ENCODE results near the gene FITM1.

The FITM1 gene

DNA sequence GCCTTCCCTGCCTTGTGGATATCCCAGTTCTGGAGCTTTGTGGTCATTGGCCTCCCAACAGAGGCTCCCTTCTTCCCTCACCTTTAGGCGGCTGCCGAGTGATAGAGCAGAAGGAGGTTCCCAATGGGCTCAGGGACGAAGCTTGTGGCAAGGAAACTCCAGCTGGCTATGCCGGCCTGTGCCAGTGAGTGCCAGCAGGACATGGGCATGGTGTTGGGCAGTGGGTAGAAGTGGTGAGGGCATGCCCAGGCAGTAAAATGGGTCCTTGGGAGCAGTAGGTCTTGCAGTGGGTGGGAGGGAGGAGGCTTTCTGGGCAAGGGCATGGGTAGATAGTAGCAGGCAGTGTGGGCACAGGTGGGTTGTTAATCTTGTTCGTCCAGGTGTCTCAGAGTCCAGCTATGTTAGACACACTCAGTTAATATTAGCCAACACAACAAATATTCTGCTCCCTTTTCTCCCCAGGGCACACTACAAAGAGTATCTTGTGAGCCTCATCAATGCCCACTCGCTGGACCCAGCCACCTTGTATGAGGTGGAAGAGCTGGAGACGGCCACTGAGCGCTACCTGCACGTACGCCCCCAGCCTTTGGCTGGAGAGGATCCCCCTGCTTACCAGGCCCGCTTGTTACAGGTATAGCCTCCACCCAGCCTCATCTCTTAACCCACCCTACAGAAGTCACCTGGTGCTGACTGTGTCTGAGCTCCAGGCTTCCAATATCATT lies 29.5 kb downstream of the FITM1 start:
- no peak overlapping the region for H3K4me3 ChIP-seq (ENCODE audit: control insufficient read depth, low read depth, low read length)
- no peak for DNase-seq (ENCODE audit: low read depth)
- TF ChIP-seq, protein P1, sequence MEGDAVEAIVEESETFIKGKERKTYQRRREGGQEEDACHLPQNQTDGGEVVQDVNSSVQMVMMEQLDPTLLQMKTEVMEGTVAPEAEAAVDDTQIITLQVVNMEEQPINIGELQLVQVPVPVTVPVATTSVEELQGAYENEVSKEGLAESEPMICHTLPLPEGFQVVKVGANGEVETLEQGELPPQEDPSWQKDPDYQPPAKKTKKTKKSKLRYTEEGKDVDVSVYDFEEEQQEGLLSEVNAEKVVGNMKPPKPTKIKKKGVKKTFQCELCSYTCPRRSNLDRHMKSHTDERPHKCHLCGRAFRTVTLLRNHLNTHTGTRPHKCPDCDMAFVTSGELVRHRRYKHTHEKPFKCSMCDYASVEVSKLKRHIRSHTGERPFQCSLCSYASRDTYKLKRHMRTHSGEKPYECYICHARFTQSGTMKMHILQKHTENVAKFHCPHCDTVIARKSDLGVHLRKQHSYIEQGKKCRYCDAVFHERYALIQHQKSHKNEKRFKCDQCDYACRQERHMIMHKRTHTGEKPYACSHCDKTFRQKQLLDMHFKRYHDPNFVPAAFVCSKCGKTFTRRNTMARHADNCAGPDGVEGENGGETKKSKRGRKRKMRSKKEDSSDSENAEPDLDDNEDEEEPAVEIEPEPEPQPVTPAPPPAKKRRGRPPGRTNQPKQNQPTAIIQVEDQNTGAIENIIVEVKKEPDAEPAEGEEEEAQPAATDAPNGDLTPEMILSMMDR (conservative IDR thresholded peaks at IDR 0.05; ENCODE audit: control insufficient read depth, insufficient read depth, low read depth, low read length): no peak

GRCh38 chr14:24160499-24160849 lies 30.0 kb downstream of the FITM1 start:
- TF ChIP-seq, protein P1 (conservative IDR thresholded peaks at IDR 0.05; ENCODE audit: control insufficient read depth, insufficient read depth, low read depth, low read length): no peak
- H3K4me3 ChIP-seq (ENCODE audit: control insufficient read depth, low read depth, low read length): no peak overlapping the region
- no peak for DNase-seq (ENCODE audit: low read depth)

DNA sequence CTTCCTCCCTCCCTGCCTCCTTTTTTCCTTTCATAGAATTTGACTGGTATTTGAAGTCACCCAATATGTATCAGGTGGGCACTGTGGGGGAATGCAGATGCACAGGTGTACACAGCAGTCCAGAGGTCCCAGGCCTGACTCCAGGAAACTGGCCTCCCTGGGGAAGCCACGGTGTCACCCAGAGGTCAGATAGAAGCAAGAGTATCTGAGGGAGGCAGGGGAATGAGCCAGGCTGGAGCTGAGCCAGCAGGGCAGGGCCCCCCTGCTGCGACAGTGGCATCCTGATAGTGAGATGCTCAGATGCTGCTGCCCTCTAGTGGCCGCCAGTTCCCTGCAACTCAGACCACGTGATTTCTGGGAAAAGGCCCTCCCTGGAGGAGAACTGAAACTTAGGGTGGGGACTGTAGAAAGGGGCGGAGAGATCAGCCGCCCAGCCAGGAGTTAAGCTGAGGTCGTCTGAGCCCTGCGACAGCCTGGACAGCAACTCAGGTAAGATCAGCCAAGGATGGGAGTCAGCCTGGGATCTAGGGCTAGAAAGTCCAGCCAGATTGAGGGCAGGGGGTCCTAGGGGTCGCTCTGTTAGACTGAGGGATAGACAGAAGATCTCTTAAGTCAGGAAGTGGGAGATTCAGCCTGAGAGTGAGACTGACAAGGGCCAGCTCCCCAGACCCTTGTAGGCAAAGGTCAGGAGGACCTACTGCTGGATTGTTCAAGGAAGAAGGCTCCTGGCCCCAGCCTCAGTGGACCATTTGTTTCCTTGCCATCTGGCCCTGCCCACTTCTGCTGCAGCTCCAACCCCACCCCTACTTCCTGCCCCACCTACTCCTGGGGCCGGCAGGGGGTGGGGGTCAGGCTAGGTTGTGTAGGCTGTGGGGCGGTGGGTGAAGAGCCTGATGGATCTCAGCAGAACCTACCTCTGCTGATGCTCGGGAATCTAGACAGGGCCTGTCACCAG lies 30.7 kb downstream of the FITM1 start, which contains the start of gene IRF9:
IRF9 (plus strand) TSS at position 416 of the 955 bp plus-strand sequence. CDS start 880 bp downstream, outside the sequence.
- DNase-seq (ENCODE audit: low read depth): peak; percentile 93
- H3K4me3 ChIP-seq (ENCODE audit: control insufficient read depth, low read depth, low read length): peak within 1 kb of the TSS; percentile 84
- TF ChIP-seq, protein P1 (conservative IDR thresholded peaks at IDR 0.05; ENCODE audit: control insufficient read depth, insufficient read depth, low read depth, low read length): peak; percentile 88

- H3K4me3 ChIP-seq (ENCODE audit: control insufficient read depth, low read depth, low read length): peak overlapping the region; percentile 84
- TF ChIP-seq, protein P1 (conservative IDR thresholded peaks at IDR 0.05; ENCODE audit: control insufficient read depth, insufficient read depth, low read depth, low read length): no peak
- peak; percentile 48 for DNase-seq (ENCODE audit: low read depth)
Observed at GRCh38 chr14:24162093-24162492, 31.6 kb downstream of the FITM1 start.

GRCh38 chr14:24164518-24164991 lies 34.1 kb downstream of the FITM1 start:
- DNase-seq (ENCODE audit: low read depth): no peak
- TF ChIP-seq, protein P1 (conservative IDR thresholded peaks at IDR 0.05; ENCODE audit: control insufficient read depth, insufficient read depth, low read depth, low read length): no peak
- H3K4me3 ChIP-seq (ENCODE audit: control insufficient read depth, low read depth, low read length): no peak overlapping the region

DNA sequence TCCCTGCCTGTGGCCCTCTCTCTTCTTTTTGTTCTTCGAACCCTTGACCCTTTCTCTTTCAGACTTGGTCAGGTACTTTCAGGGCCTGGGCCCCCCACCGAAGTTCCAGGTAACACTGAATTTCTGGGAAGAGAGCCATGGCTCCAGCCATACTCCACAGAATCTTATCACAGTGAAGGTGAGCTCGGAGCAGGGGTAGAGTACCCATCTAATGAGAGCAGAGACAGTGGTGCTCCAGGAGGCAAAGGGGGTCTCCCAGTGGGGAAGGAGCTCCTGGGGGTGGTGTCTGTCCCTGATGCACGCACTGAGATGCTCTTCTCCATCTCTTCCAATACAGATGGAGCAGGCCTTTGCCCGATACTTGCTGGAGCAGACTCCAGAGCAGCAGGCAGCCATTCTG lies 35.3 kb downstream of the FITM1 start:
- no peak overlapping the region for H3K4me3 ChIP-seq (ENCODE audit: control insufficient read depth, low read depth, low read length)
- TF ChIP-seq, protein P1 (conservative IDR thresholded peaks at IDR 0.05; ENCODE audit: control insufficient read depth, insufficient read depth, low read depth, low read length): no peak
- DNase-seq (ENCODE audit: low read depth): no peak
